Measurements from ENCODE around the gene UBAC2.
"Not testable (repeated sequence)": the region's sequence is repeated elsewhere in the genome, so short reads cannot be mapped to it uniquely, and the experiment has no call there.

UBAC2 gene

DNA sequence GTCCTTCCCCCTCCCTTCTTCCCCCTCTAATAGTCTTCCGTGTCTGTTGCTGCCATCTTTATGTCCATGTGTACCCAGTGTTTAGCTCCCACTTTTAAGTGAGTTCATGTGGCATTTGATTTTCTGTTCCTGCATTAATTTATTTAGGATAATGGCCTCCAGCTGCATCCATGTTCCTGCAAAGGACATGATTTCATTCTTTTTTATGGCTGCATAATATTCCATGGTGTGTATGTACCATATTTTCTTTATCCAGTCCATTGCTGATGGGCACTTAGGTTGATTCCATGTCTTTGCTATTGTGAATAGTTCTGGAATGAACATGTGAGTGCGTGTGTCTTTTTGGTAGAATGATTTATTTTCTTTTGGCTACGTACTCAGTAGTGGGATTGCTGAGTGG, 48.5 kb downstream of the UBAC2 start:
- DNase-seq (ENCODE audit: low read depth), result not testable (repeated sequence)

DNA sequence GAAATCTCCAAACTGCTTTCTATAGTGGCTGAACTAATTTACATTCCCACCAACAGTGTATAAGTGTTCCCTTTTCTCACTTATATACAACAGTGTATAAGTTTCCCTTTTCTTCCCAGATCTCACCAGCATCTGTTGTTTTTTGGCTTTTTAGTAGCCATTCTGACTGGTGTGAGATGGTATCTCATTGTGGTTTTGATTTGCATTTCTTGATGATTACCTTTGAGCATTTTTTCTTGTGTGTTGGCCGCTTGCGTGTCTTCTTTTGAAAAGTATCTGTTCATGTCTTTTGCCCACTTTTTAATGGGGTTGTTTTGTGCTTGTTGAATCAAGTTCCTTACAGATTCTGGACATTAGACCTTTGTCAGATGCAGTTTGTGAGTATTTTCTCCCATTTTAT, 49.0 kb downstream of the UBAC2 start:
- DNase-seq (ENCODE audit: low read depth), result not testable (repeated sequence)

DNA sequence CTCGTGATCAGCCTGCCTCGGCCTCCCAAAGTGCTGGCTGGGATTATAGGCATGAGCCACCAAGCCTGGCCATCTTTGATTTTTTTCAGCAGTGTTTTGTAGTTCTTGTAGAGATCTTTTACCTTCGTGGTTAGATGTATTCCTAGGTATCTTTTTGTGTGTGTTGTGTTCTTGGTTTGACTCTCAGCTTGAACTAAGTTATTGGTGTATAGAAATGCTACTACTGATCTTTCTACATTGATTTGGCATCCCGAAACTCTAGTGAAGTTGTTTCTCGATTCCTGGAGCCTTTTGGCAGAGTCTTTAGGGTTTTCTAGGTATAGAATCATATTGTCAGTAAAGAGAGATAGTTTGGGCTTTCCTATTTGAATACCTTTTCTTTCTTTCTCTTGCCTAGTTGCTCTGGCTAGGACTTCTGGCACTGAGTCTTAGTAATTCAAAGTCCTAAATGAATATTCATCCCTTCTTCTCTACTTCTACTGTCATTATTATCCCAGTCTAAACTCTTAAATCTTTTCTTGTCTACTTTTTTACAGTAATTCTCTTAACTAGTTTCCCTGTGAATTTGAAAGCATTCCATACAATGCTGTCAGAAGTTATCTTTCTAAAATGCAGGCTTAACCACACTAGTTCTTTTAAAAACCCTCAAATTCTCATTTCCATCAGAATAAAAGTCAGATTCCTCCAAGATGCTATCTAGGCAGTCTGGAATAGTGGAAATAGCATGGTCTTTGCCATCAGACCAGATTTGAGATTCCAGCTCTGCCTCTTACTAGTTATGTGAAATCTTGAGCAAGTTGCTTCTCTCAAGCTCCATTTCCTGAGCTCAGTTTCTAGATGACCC, 50.5 kb downstream of the UBAC2 start:
- no peak for DNase-seq (ENCODE audit: low read depth)

DNA sequence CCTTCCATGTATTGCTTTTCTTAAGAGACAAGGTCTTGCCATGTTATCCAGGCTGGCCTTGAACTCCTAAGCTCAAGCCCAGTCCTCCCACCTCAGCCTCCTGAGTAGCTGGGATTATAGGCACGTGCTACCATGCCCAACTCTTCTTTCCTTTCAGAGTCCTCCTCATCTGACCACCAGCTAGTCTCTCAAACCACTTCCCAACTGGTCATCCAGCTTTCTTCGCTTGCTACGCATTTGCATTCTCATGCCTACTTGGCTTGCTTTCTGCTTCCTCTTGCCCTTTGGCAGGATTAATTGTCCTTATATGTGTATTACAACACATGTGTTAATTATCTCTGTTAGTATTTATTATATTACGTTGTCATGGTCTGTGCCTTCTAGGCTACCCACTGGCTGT, 51.3 kb downstream of the UBAC2 start:
- DNase-seq (ENCODE audit: low read depth), result no peak

DNA sequence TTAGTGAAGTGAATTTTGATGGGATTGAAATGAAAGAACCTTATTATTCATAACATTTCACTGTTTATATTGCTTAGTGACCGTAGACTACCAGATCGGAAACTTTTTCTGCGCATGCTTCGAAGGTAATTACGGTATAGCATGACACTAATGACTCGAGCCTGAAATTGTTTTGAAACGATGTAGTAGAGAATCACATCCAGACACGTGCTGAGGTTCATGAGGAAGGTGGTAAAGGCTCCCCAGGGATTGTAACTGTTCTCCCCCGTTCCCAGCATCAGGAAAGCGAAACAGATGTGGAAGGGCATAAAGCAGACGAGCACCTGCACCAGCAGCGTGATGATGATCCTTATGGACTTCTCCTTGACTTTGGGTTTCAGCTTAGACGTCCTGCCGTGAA, 54.2 kb downstream of the UBAC2 start:
- DNase-seq (ENCODE audit: low read depth), result no peak

DNA sequence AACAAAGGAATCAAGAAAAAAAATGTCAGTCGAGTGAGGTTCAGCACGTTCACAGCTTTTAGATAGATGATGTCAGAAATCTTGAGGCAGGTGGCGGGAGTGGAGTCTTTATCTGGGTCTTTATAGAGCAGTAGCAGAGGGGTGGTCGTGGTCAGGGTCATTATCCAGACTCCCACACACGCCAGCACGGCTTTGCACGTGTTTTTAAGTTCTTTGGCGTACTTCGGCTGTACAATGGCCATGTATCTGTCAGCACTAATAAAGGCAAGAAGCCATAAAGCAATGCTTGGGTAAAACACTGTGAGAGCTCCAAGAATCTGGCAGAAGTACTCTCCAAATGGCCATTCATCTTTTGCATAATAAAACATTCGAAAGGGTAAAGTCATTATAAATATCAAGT, 54.6 kb downstream of the UBAC2 start:
- DNase-seq (ENCODE audit: low read depth), result no peak

DNA sequence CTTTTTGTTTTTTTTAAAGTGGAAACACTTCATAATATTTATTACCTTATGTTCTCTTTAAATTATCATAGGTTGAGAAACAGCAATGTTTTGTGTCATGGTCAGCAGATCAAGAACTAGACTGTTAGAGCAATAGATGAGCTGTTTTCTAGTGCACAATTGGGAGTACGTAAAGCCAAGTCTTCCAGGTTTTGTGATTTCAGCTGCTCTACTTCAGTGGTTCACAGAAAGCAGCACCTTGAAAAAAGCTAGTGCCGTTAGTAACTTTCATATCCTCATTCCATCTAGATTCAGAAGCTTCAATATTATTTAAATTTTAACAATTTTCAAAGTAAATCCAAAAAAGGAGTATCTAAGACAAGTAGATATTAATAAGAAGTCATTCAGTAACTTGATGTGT, 55.6 kb downstream of the UBAC2 start:
- no peak for DNase-seq (ENCODE audit: low read depth)

DNA sequence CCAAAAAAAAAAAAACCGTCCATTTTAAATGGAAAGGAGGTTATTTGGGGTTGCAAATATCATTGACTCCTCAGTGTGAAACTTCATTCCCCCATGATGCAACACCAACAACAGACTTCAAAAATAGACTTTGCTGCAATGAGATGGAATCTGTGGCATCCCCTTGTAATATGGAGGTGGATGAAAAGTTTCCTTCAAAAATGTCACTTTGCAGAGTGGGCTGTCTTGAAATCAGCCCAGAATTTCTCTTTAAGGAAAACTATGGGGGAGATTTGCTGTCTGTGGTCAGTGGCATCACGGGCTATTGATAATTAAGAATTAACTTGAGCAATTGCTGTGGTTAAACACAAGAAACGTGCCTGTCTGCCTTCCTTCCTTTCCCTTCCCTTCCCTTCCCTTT, 56.1 kb downstream of the UBAC2 start:
- DNase-seq (ENCODE audit: low read depth), result no peak

DNA sequence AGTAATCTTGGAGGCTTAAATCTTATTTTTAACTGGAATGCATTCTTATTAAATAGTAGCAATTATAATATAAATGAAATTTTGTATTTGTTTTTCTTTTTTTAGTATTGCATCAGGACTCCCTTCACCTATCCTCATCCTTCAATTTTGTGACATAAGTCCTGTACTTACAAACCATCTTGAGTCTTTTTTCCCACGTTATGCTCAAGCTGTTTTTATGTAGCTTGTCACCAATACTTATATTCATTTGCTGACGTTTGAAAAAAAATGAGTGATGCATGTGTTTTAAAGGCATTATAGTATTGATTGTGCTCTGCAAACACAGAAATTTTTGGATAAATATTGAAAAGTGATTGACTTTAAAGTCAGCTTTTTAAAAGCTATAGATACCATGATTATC, 56.6 kb downstream of the UBAC2 start:
- no peak for DNase-seq (ENCODE audit: low read depth)

DNA sequence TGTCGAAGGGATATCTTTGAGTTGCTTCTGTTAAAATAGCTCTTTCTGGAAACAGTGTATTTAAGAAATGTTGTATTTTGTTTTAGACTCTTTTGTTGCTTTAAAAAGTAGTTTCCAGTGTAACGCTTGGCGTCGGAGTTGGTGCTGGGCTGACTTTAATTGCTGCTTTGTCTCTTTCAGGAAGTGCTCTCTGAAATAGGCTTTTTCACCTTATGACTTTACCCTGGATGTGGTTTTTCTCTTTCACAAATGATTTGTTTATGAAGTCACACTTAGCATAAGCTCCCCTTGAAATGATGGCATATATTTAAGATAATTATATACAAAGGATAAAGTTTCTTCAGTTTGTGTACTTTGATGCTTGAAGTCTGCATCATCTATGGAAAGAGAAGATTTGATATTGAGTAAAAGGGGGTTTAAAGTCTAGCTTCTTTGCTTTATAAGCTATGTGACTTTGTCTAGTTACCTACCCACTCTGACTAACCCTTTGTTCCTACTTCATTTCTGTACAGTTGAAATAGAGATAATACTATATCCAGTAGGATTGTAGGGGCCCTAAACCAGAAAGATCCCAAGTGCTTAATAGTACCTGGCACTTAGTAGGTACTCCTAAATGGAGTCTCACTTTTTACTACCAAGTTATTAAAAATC, 57.7 kb downstream of the UBAC2 start, which contains the start of gene GPR18:
TSS of gene GPR18 (minus strand) at position 170 of the 651 bp plus-strand sequence. CDS start 2,507 bp downstream, outside the sequence.
- no peak for DNase-seq (ENCODE audit: low read depth)

DNA sequence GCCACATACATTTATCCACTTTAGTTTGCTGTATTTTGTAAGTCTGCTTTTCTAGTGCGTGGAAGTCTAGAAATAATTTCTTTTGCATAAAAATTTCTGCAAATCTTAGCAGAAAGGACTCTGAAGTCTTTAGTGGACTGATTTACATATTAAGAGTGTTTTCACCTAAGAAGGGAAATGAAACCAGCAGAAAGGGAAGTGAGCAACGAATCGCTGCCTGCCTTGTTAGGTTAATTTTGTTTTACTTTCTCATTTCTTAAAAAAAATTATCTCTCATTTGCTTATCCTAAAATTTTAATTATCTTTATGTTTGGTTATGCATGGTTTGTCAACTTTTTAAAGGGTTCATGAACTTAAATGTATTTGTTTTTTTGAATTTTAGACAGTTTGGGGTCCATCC, 58.3 kb downstream of the UBAC2 start:
- no peak for DNase-seq (ENCODE audit: low read depth)

DNA sequence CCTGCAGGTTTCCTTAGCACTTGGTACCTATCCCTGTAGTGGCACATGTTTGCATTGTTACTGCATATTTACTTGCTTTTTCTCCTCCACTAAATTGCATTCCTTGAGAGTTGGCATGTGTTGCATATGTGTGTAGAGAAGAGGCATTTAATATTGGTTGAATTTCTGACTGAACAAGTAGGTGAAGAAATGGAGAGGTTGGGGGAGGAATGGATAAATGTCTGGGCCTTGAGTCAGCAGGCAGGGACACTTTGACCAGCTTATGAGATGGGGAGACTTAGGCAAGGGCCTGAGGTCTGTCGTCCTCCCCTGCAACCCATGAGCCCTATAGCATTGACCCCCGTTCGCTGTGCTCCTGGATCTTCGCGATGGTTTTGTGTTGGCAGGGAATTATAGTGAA, 59.6 kb downstream of the UBAC2 start:
- DNase-seq (ENCODE audit: low read depth), result no peak

DNA sequence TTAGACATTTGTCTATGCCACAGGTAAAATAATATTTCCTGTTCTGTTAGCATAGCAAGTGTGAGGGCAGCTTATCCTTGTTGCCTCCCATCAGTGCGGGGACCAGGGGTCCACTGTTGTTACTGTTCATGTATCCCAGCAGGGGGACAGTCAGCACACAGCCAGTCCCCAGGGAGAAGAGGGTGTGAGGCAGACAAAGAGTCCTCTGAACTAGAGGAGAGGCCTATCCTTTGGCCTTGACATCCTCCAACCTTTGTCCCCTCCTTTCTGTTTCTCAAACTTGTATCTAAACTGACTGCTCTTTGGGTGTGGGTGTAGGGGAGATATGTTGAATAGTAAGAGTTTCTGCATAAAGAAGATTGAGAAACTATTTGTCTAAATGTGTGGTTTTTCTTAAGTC, 60.4 kb downstream of the UBAC2 start:
- DNase-seq (ENCODE audit: low read depth), result no peak

DNA sequence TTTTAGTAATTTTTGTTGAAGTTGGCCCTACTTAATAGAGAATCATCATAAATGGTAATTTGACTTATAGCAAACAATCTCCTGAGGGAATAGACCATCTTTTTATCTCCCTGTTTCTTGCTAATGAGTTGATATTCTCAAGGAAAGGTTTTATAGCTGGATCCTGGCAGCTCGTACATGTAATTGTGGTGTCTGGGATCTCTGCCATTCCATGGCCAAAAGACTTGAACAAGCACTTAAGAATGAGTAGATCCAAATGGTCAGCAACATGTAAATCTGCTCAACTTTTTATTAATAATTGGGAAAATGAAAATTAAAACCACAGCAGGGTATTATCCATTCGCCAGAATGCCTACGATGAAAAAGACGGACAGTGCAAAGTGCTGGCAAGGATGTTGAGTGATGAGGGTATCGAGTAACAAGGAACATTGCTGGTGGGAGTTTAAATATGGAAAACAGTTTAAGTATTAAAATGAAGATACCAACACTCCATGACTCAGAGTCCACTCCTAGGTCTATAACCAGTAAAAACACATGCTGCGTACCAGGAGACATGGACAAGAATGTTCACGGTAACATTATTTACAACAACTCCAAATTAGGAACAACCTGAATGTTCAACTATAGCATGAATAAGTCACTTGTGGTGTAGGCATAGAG, 62.6 kb downstream of the UBAC2 start:
- no peak for DNase-seq (ENCODE audit: low read depth)

DNA sequence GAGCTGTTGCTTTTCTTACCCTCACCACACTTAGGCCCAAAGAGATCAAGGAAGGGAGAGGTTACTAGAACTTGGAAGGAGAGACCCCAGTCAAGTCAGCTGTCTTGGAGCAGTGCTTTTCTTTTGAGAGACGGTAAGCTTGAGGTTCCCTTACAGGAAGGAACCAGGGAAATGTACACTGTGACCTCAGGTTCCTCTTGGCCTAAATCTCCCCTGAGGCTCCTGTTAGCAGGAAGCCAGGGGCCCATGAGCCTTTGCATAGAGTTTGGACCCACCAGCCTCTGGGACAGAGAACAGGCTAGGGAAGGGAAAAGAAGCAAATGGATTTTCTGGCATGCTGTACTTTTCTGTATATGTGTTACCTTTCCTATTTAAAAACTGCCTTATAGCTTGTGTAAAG, 63.4 kb downstream of the UBAC2 start:
- DNase-seq (ENCODE audit: low read depth), result no peak

DNA sequence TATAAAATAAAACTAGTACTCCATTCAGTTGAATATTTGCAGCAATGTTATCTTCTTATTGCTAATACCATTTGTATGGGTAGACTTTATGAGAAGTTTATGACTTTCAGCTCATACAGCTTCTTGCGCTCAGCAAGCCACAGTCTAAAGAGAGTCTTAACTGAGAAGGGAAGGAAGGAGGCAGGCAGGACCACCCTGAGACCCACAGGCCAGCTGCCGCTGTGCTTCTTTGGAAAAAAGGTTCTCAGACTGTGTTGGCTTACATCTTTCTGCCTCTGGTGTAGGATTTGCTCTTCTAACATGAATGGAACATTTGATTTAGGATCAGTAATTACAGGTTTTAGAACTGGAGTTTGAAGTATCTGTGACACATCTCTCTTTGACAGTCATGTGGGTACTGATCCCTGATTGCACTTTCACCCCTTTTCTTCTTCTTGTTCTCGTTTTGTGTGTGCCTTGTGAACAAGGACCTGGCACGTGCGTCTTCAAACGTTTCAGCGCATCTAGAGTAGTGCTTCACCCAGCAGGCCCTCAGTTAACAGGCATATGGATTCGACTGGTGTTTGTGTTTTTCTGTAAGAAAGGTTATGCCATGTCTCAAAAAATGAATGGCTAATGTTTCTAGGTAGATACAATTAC, 64.6 kb downstream of the UBAC2 start:
- peak; percentile 41 for DNase-seq (ENCODE audit: low read depth)

DNA sequence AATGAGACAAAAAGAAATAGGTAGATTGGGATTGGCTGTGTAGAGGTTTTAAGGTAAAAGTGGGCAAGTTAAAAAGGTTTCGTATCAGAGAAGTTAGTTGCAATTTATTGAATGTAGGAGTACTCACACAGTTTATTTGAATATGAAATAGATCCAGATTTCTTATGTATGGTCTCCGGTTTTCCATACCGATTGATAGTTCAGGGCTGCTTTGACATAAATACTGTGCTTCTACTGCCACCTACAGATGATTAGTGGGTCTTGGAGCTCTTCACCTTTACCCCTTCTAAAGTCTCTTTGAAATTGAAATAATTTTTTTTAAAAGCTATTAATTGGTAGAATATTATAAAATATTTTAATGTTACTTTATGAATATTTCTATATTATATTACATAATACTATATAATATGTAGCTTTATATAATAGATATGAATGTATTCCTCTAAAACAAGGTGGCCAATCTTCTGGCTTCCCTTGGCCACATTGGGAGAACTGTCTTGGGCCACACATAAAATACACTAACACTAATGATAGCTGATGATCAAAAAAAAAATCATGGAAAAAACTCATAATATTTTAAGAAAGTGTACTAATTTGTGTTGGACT, 65.3 kb downstream of the UBAC2 start:
- DNase-seq (ENCODE audit: low read depth), result no peak

DNA sequence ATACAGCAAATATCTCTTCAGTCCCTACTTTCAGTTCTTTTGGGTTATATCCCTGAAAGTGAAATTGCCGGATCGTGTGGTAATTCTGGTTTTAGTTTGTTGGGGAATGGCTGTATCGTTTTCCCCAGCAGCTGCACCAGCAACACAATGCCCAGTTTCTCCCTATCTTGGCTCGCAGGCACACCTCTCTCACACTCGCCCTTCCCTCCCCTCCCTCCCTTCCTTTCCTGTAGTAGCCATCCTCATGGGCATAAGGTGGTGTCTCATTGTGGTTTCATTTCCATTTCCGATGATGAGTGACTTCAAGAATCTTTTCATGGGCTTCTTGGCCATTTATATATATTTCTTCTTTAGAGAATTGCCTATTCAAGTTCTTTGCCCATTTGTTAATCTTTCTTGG, 66.2 kb downstream of the UBAC2 start:
- no peak for DNase-seq (ENCODE audit: low read depth)

DNA sequence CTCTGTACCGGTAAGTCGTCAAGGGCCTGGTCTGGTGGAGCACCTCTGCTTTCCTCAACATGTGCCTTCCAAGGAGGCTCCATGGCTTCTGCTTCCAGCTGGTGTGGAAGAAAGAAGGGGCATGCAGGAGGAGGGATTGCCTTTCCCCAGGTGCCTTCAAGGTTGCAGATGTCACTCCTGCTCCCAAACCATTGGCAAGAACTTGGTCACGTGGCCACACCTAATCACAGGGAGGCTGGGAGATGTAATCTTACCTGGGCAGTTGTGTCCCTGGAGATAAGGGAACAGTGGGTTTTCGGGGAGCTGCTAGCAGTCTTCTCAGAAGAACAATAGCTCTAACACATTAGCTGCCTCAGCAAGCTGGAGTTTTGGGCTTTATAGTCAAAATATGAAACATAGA, 67.3 kb downstream of the UBAC2 start:
- no peak for DNase-seq (ENCODE audit: low read depth)

DNA sequence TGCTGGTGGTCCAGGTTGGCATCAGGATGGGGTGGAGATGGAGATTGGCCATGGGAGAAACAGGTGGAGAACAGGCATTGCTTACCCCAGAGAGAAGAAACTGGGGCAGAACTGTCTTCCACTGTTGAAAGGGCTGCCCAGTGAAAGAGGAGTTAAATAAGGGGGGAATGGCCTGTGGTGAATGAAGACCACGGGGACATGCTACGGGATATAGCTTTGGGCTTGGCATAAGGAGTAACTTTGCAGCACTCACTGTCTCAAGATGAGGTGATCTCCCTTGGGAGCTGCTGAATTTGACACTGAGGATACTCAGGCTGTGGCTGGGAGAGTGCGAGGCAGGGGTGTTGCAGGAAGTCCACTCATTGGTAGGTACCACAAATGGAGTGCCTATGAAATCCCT, 68.2 kb downstream of the UBAC2 start:
- no peak for DNase-seq (ENCODE audit: low read depth)

DNA sequence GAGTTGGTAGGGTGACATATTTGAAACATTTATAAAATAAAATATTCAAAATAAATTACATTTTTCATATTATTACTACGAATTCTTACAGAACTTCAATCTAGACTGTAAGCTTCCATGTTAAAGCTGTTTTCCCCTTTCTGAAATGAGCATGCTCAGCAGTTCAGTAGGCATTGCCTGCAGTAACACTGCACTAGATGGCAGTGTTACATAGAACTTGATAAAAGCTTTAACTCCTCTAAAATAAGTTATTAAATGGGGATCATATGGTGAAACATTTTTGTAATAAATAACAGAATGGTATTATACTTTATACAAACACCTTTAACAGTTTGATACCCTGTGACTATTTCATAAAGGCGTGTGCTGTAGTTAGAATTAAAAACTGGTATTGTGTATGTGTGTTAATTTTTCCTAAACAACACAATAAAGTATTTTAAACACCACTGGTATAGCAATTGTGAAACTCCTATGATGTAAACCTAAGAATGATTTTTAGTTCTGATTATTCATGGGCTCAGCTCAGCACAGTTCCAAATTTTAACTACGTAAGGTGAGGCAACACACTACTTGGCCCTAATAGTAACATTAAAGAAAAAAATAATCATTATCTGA, 69.1 kb downstream of the UBAC2 start:
- DNase-seq (ENCODE audit: low read depth), result no peak

DNA sequence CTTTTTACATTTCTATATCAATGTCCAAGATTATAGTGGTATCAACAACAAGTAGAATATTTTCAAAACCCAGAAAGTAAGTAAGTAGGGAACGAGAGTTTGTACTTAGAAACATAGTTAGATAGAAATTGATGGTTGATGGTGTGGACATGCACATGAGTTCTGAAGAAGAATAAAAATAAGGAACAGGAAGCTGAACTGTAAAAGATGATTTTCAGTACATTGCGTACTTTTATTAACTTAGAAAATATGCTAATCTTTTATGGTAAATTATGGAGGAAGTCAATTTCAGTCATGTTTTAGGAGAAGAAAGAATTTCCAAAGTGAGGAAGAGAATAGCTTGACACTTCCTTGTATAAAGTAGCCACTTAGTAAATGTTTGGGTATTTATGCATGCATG, 69.9 kb downstream of the UBAC2 start:
- DNase-seq (ENCODE audit: low read depth), result no peak

All from activated T-cell treated with anti-CD3 and anti-CD28 coated beads for 24 hours (primary cell).